ENCODE measurements around the gene MEGF11.

Gene MEGF11

DNA sequence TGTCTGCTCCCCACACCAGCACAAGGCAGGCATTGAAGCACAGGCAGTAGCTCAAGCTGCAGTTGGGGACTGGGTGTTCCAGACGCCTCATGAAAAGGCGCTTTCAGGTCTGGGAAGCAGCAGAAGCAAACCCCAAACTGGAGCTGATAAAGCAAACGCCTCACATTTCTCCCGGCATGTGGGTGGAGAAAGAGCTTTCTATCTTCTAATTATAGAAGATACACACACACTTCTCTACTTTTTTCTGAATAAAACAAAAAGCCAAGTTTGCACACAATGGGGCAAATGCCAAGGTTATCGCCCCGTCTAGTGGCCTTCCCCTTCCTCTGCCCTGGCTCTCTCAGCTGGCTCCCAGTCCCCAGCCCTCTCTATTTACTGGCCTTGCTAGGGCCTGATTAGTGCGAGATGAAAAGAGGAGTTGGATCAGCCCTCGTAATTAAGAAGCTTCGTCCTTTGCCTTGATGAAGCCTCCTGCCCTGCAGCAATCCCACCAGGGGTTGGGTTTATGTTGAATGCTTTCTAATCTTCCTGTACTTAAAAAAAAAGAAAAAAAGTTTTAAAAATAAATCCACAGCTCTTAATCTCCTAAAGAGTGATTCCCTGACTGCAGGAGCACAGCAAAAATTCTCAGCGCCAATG is 120.2 kb downstream of the MEGF11 start:
- no peak for TF ChIP-seq EZH2phosphoT487 (IDR thresholded peaks at IDR 0.05; ENCODE audit: low read depth)
- TF ChIP-seq, protein P1, sequence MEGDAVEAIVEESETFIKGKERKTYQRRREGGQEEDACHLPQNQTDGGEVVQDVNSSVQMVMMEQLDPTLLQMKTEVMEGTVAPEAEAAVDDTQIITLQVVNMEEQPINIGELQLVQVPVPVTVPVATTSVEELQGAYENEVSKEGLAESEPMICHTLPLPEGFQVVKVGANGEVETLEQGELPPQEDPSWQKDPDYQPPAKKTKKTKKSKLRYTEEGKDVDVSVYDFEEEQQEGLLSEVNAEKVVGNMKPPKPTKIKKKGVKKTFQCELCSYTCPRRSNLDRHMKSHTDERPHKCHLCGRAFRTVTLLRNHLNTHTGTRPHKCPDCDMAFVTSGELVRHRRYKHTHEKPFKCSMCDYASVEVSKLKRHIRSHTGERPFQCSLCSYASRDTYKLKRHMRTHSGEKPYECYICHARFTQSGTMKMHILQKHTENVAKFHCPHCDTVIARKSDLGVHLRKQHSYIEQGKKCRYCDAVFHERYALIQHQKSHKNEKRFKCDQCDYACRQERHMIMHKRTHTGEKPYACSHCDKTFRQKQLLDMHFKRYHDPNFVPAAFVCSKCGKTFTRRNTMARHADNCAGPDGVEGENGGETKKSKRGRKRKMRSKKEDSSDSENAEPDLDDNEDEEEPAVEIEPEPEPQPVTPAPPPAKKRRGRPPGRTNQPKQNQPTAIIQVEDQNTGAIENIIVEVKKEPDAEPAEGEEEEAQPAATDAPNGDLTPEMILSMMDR (IDR thresholded peaks at IDR 0.05; ENCODE audit: low read depth, low read length), result no peak
- H3K9me3 ChIP-seq (ENCODE audit: insufficient read depth, low read length), result no peaks in the 10 kb centered on the region
- no peak overlapping the region for H3K4me2 ChIP-seq (ENCODE audit: low read length)

DNA sequence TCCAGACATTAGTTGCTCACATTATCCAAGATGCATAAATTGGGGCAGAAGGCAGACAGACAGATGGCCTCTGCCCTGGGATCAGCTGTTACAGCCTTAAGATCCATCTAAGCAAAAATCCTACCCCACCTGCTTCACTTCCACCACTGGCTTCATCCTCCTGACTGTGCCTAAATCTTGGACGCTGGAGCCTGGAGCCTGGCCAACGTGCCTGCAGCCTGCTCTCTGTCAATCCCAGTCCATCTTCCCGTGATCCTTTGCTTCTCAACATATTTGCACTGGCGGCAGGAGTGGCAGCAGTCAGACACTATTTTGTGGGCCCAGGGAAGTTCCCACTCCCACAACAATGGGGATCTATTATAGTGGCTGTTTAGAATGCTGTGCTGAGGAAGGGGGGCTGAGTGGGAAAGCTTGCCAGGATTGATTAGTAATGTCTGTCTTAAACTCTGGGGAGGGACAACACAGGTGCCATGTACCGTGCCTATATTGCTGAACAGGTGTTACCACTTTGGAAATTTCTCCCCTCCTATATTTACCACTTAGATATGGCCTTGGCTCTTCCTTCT is 121.2 kb downstream of the MEGF11 start:
- Histone ChIP-seq H3K4me3 (ENCODE audit: low read length) (no peak overlapping the region), H3K4me2 (ENCODE audit: low read length) (no peak overlapping the region), H3K36me3 (replicated peaks; ENCODE audit: low read depth, low read length) (no peaks in the 10 kb centered on the region), H3K79me2 (ENCODE audit: low read length) (no peaks in the 10 kb centered on the region), H3K27me3 (ENCODE audit: low read depth, low read length) (peaks cover 51% of the 10 kb centered on the region), H3K4me1 (ENCODE audit: low read length) (peaks cover 7% of the 10 kb centered on the region; the same call in 1 of the 2 replicates), H3K27ac (ENCODE audit: low read length) (no peak overlapping the region), H2AFZ (ENCODE audit: low read depth, low read length) (no peak overlapping the region), H4K20me1 (ENCODE audit: insufficient read depth, low read length) (no peaks in the 10 kb centered on the region), H3K9me3 (ENCODE audit: insufficient read depth, low read length) (no peaks in the 10 kb centered on the region), H3K9ac (ENCODE audit: low read length) (no peak overlapping the region)
- TF ChIP-seq, protein P1 (IDR thresholded peaks at IDR 0.05; ENCODE audit: low read depth, low read length), result no peak
- TF ChIP-seq EZH2phosphoT487 (IDR thresholded peaks at IDR 0.05; ENCODE audit: low read depth), result no peak

More for the DNA sequence above, 120.2 kb downstream of the MEGF11 start:
- Histone ChIP-seq H3K79me2 (ENCODE audit: low read length) (no peaks in the 10 kb centered on the region), H4K20me1 (ENCODE audit: insufficient read depth, low read length) (no peaks in the 10 kb centered on the region), H3K9ac (ENCODE audit: low read length) (no peak overlapping the region), H3K27me3 (ENCODE audit: low read depth, low read length) (peaks cover 42% of the 10 kb centered on the region), H2AFZ (ENCODE audit: low read depth, low read length) (no peak overlapping the region), H3K4me3 (ENCODE audit: low read length) (no peak overlapping the region), H3K4me1 (ENCODE audit: low read length) (peaks cover 7% of the 10 kb centered on the region; the same call in 1 of the 2 replicates), H3K27ac (ENCODE audit: low read length) (no peak overlapping the region), H3K36me3 (replicated peaks; ENCODE audit: low read depth, low read length) (no peaks in the 10 kb centered on the region)

DNA sequence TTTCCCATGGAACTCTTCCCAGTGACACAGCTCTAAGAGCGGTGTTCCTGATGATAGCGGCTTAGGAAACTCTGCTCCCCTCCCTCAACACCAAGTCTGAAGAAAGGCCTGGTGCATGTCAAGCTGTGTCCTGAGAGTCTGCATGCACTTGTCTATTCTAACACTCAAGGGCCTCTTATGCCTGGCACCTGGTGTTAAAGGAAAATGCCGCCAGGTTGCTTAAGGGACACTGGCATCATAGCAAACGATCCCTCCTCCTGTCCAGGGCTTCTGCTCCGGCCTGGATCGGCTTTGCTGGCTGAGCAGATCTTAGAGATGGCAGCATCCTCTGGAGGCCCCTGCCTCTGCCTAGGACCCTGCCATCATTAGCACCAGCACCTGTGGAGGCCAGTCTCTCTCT is 121.7 kb downstream of the MEGF11 start:
- no peak for TF ChIP-seq EZH2phosphoT487 (IDR thresholded peaks at IDR 0.05; ENCODE audit: low read depth)
- TF ChIP-seq, protein P1 (IDR thresholded peaks at IDR 0.05; ENCODE audit: low read depth, low read length), result no peak
- H3K9ac ChIP-seq (ENCODE audit: low read length), result no peak overlapping the region
- no peaks in the 10 kb centered on the region for H3K9me3 ChIP-seq (ENCODE audit: insufficient read depth, low read length)
- H3K27me3 ChIP-seq (ENCODE audit: low read depth, low read length), result peaks cover 54% of the 10 kb centered on the region
- no peaks in the 10 kb centered on the region for H4K20me1 ChIP-seq (ENCODE audit: insufficient read depth, low read length)
- no peak overlapping the region for H3K4me3 ChIP-seq (ENCODE audit: low read length)
- H2AFZ ChIP-seq (ENCODE audit: low read depth, low read length), result no peak overlapping the region
- no peak overlapping the region for H3K27ac ChIP-seq (ENCODE audit: low read length)
- H3K4me1 ChIP-seq (ENCODE audit: low read length), result peaks cover 7% of the 10 kb centered on the region; the same call in 1 of the 2 replicates
- H3K36me3 ChIP-seq (replicated peaks; ENCODE audit: low read depth, low read length), result no peaks in the 10 kb centered on the region
- no peak overlapping the region for H3K4me2 ChIP-seq (ENCODE audit: low read length)
- H3K79me2 ChIP-seq (ENCODE audit: low read length), result no peaks in the 10 kb centered on the region

DNA sequence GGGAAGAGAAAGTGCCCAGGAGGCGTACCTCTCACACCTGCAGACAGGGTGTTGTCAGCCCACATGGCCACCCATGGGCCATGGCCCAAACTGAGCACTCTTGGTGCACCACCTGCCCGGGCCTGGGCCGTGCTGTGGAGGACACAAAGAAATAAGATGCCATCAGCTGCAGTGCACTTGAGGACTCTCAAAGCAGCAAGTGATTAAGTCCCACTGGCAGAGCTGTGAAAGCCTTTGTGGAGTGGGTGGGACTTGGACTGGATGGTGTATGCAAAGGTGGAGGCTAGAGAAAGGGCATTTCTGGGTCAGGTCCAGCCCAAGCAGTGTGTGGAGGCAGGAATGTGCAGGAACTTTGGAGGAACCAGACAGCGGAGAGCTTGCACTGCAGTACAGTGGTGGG is 122.3 kb downstream of the MEGF11 start:
- Histone ChIP-seq H3K4me2 (ENCODE audit: low read length) (no peak overlapping the region), H3K27ac (ENCODE audit: low read length) (no peak overlapping the region), H3K36me3 (replicated peaks; ENCODE audit: low read depth, low read length) (no peaks in the 10 kb centered on the region), H3K9ac (ENCODE audit: low read length) (no peak overlapping the region), H2AFZ (ENCODE audit: low read depth, low read length) (no peak overlapping the region), H3K4me1 (ENCODE audit: low read length) (peaks cover 7% of the 10 kb centered on the region; the same call in 1 of the 2 replicates), H3K27me3 (ENCODE audit: low read depth, low read length) (peaks cover 59% of the 10 kb centered on the region), H4K20me1 (ENCODE audit: insufficient read depth, low read length) (no peaks in the 10 kb centered on the region), H3K4me3 (ENCODE audit: low read length) (no peak overlapping the region), H3K79me2 (ENCODE audit: low read length) (no peaks in the 10 kb centered on the region), H3K9me3 (ENCODE audit: insufficient read depth, low read length) (no peaks in the 10 kb centered on the region)
- no peak for TF ChIP-seq EZH2phosphoT487 (IDR thresholded peaks at IDR 0.05; ENCODE audit: low read depth)
- TF ChIP-seq, protein P1 (IDR thresholded peaks at IDR 0.05; ENCODE audit: low read depth, low read length), result no peak

Measured in OCI-LY3 (cell line).